Amniotic stem cell (primary cell): ENCODE data around the gene TNFAIP6.
"Not testable (repeated sequence)": the region's sequence is repeated elsewhere in the genome, so short reads cannot be mapped to it uniquely, and the experiment has no call there.

Experiments
- DNase-seq: peaks from one replicate; lab custom pipeline; 2025; lab: John Stamatoyannopoulos, UW

Gene TNFAIP6

GRCh38 chr2:151417650-151418049, 60.3 kb downstream of the TNFAIP6 start:
- DNase-seq: no peak

GRCh38 chr2:151421681-151422080, 64.3 kb downstream of the TNFAIP6 start:
- DNase-seq: not testable (repeated sequence)

GRCh38 chr2:151422917-151423439, 65.6 kb downstream of the TNFAIP6 start:
- DNase-seq: no peak

- no peak for DNase-seq
These were observed 66.4 kb downstream of the TNFAIP6 start for GRCh38 chr2:151423760-151424159.
